ENCODE data around the gene CMTR1. TPM values are rescaled to one million over a fixed set of nuclear protein-coding genes. Genes with fewer than 3 reads are reported as not detected.

The CMTR1 gene
- total and polyA plus RNA-seq, 4 donors, result 4.7 to 25.5 (median 18.8) TPM

GRCh38 chr6:37502703-37503291 is 69.8 kb downstream of the CMTR1 start:
- no peak overlapping the region for H3K4me3 ChIP-seq (ENCODE audit: low read depth in 1 of 3, low read length in 3 of 3)
- no peak overlapping the region for H3K9ac ChIP-seq (ENCODE audit: low read depth in 1 of 2, low read length in 2 of 2)
- no peaks in the 10 kb centered on the region for H3K27me3 ChIP-seq (ENCODE audit: control insufficient read depth in 4 of 4, insufficient read depth in 4 of 4, low read length in 3 of 4)
- H3K36me3 ChIP-seq (ENCODE audit: control insufficient read depth in 4 of 4, insufficient read depth in 3 of 4, low read depth in 1 of 4, low read length in 3 of 4), result no peaks in the 10 kb centered on the region
- H3K4me1 ChIP-seq (ENCODE audit: control insufficient read depth in 4 of 4, insufficient read depth in 4 of 4, low read length in 3 of 4), result peaks cover 0 to 16% (median 5%) of the 10 kb centered on the region in 4 donors
- H3K27ac ChIP-seq (ENCODE audit: low read depth in 1 of 2, low read length in 2 of 2), result no peak overlapping the region
- WGBS, result 65% methylated on average over 7 of the region's 7 CpGs
- H3K9me3 ChIP-seq (ENCODE audit: control insufficient read depth in 4 of 4, low read length in 3 of 4), result no peaks in the 10 kb centered on the region
- DNase-seq (ENCODE audit: low spot score), result no peak
- TF ChIP-seq NR2F2 (IDR thresholded peaks at IDR 0.05) (no peak), SP1 (IDR thresholded peaks at IDR 0.05) (no peak), FOXA1 (IDR thresholded peaks at IDR 0.05) (no peak), RAD21 (IDR thresholded peaks at IDR 0.05) (no peak), CTCF (IDR thresholded peaks at IDR 0.05; ENCODE audit: low read depth, low read length, missing input control) (no peak), YY1 (IDR thresholded peaks at IDR 0.05) (no peak), ZBTB33 (IDR thresholded peaks at IDR 0.05) (no peak), GABPA (IDR thresholded peaks at IDR 0.05 in 1 of 2, conservative IDR thresholded peaks at IDR 0.05 in 1 of 2) (no peak), HNF4G (IDR thresholded peaks at IDR 0.05) (no peak), FOXA2 (IDR thresholded peaks at IDR 0.05) (no peak), MAX (IDR thresholded peaks at IDR 0.05) (no peak), TAF1 (conservative IDR thresholded peaks at IDR 0.05) (no peak), ATF3 (IDR thresholded peaks at IDR 0.05) (no peak), RXRA (IDR thresholded peaks at IDR 0.05) (no peak), EGR1 (IDR thresholded peaks at IDR 0.05; ENCODE audit: low read depth in 2 of 2) (no peak), JUND (IDR thresholded peaks at IDR 0.05) (no peak), HNF4A (conservative IDR thresholded peaks at IDR 0.05) (no peak), REST (IDR thresholded peaks at IDR 0.05) (no peak)
